ENCODE results near the gene RNF213. TPM values are rescaled to one million over a fixed set of nuclear protein-coding genes. Genes with fewer than 3 reads are reported as not detected.

RNF213 gene
- total RNA-seq, 4 donors from 2014 or later, result 83.6 to 205 (median 103) TPM

DNA sequence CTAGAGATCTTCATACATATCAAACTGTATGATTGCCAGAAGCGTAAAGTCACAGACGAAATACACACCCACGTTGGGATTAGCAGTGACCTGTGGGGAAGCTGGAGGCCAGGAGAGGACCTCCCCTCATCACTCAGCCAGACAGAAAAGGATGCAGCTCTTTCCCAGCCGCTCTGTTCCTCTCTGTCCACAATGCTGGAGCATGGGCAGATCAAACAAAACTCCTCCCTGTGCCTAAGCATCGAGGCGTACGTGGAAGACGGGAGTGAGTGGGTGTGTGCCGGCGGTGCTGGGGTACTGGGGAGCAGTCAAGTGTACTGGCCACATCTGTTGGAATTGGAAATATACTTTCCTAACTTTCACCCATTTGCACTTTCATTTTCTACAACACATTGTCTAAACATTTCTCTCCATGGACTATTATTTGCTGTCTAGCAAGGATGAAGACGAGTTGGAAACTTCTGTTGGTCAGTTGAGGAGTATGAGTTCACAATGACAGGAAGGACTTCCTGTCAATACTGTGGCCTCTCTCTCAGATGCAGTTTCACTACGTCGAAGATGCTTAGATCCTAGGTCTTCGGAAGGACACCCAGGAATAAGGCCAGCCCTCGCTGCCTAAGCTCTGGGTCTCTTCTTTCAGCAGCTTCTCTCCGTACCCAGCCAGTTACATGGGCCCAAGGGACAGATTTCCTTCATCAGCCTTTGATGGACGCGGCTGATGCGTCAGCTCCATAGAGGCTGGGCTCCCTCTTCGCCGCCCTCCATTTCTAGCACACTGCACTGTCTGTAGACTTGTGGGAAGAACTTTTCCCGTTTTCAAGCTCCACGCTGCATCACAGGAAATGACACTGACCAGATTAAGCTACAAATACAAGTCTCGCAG, 123.7 kb downstream of the RNF213 start:
- TF ChIP-seq, protein P1, sequence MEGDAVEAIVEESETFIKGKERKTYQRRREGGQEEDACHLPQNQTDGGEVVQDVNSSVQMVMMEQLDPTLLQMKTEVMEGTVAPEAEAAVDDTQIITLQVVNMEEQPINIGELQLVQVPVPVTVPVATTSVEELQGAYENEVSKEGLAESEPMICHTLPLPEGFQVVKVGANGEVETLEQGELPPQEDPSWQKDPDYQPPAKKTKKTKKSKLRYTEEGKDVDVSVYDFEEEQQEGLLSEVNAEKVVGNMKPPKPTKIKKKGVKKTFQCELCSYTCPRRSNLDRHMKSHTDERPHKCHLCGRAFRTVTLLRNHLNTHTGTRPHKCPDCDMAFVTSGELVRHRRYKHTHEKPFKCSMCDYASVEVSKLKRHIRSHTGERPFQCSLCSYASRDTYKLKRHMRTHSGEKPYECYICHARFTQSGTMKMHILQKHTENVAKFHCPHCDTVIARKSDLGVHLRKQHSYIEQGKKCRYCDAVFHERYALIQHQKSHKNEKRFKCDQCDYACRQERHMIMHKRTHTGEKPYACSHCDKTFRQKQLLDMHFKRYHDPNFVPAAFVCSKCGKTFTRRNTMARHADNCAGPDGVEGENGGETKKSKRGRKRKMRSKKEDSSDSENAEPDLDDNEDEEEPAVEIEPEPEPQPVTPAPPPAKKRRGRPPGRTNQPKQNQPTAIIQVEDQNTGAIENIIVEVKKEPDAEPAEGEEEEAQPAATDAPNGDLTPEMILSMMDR (IDR thresholded peaks at IDR 0.05), result no peak
- no peak for DNase-seq (ENCODE audit: low spot score)
- no peak for ATAC-seq (ENCODE audit: low FRiP score)

DNA sequence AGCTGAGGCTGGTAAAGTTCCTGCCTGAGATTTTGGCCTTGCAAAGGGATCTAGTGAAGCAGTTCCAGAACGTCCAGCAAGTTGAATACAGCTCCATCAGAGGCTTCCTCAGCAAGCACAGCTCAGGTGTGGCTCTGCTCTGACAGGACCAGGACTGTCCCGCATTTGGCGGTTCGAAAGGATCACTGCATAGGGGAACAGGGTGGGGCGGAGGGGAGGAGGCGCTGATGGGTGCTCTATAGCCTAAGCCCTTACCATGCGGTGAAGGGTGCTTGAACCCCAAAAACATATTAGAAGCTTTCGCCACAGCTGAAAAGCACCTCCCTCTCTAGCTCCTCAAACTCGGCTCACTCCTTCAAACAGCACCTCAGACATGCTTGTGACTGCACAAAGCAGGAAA, 124.4 kb downstream of the RNF213 start:
- DNase-seq (ENCODE audit: low spot score), result no peak
- TF ChIP-seq, protein P1 (IDR thresholded peaks at IDR 0.05), result no peak

DNA sequence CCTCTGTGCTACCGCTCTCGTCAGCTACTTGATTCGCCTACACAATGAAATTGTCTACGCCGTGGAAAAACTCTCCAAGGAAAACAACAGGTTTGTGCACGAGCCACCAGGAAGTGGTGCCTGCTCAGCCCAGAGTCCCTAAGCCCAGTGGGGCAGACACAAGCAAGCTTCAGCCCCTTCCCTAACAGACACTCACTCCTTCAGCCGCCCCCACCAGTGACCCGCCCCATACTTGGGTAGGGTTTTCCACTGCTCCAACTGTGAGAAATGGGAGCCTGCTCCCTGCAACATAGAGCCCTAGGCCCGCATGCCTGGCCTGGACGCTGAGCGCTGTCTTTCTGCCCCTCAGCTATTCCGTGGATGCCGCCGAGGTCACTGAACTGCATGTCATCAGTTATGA, 125.7 kb downstream of the RNF213 start:
- DNase-seq (ENCODE audit: low spot score) (no peak), ATAC-seq (ENCODE audit: low FRiP score) (no peak)
- TF ChIP-seq, protein P1 (IDR thresholded peaks at IDR 0.05), result no peak

More for the DNA sequence above, 124.4 kb downstream of the RNF213 start:
- ATAC-seq (ENCODE audit: low FRiP score), result no peak

DNA sequence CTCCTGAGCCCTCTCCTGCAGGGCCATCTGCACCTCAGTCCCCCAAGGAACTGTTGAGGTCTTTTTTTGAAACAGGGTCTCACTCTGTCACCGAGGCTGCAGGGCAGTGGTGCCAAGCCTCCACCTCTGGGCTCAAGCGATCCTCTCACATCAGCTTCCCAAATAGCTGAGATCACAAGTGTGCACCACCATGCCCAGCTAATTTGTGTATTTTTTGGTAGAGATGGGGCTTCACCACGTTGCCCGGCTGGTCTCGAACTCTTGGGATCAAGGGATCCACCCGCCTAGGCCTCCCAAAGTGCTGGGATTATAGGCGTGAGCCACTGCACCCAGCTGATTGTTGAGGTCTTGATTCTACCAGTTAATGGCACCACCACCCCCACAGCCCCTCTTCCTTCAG, 126.4 kb downstream of the RNF213 start:
- TF ChIP-seq, protein P1 (IDR thresholded peaks at IDR 0.05), result no peak
- ATAC-seq (ENCODE audit: low FRiP score) (no peak), DNase-seq (ENCODE audit: low spot score) (no peak)

DNA sequence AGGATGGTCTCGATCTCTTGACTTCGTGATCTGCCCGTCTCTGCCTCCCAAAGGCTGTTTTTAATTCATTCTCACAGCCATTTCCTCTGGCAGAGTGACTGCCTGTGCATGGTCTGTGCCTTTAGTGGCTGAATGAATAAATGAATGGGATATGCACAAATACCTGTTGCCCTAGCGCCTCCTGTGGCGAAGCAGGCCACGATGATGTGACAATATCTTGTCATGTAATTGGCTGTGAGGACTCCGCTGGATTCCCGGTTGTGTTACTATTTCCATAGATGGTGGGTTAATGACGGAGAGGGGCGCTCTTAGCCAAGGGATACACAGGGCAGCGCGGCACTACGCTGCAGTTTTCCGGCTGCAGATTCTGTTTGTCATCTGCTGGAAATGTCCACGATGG, 127.5 kb downstream of the RNF213 start:
- ATAC-seq (ENCODE audit: low FRiP score), result no peak
- TF ChIP-seq, protein P1 (IDR thresholded peaks at IDR 0.05), result no peak
- DNase-seq (ENCODE audit: low spot score), result no peak

DNA sequence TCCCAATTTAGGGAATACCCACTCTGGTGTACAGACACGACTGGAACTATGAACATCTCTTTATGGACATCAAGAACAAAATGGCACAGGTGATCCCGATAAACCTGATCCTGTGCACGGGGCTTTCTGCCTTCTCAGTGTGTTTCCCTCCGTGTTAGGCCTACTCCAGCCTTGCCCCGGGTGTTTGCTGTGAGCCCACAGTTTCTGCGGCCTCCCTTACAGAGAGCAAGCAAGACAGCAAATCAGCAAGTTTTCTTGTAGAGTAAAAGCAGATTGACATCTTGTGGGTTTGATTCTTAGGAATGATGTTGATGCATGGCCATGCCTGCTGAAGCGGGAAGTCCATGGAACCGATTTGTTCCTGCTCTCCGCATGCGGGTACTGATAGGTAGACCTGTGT, 127.9 kb downstream of the RNF213 start:
- TF ChIP-seq, protein P1 (IDR thresholded peaks at IDR 0.05), result no peak
- ATAC-seq (ENCODE audit: low FRiP score), result no peak
- DNase-seq (ENCODE audit: low spot score), result no peak

All from omental fat pad (tissue), 4 donors.